Measurements from ENCODE around the gene NPR1.

The NPR1 gene

DNA sequence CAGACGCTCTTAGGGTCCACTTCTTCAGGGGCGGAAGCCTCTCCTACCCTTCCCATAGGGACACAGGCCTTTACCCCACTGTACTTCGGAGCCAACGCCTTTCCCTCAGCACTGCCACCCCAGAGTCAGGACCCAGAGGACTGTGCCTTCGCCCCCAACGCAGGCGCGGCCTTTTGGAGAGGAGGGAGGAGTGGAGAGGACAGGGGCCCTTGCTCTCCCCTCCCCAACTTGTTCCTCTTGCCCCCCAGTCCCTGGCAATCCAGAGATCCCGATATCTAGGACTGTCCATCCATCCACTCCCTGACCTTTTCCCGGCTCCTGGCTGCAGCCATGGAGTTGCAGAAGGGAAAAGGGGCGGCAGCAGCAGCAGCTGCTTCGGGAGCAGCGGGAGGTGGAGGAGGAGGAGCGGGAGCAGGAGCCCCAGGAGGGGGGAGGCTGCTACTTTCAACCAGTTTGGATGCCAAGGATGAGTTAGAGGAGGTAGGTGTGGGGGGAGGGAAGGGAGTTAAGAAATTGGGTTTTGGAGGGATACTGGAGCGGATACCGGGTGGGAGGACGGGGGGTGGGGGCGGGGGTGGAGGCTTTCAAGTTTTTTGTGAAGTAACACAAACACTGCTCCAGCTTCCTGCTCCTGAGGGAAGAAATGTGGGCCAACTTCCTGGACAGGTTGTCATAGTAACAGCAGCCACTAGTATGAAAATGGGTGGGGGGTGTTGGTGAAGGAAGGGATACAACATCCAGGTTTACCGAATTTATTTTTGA, 50.0 kb downstream of the NPR1 start (continued):
- TF ChIP-seq ZNF48 (tag by site-specific recombination; IDR thresholded peaks at IDR 0.05): no peak
- TF ChIP-seq ZNF341 (tag by site-specific recombination; IDR thresholded peaks at IDR 0.05; ENCODE audit: low read depth): peak; percentile 98
- TF ChIP-seq ZNF391 (tag by site-specific recombination; IDR thresholded peaks at IDR 0.05; ENCODE audit: borderline replicate concordance, low read depth): no peak
- no peak for TF ChIP-seq ELK4 (IDR thresholded peaks at IDR 0.05; ENCODE audit: borderline replicate concordance, low read depth, low read length)
- TF ChIP-seq, protein P1, sequence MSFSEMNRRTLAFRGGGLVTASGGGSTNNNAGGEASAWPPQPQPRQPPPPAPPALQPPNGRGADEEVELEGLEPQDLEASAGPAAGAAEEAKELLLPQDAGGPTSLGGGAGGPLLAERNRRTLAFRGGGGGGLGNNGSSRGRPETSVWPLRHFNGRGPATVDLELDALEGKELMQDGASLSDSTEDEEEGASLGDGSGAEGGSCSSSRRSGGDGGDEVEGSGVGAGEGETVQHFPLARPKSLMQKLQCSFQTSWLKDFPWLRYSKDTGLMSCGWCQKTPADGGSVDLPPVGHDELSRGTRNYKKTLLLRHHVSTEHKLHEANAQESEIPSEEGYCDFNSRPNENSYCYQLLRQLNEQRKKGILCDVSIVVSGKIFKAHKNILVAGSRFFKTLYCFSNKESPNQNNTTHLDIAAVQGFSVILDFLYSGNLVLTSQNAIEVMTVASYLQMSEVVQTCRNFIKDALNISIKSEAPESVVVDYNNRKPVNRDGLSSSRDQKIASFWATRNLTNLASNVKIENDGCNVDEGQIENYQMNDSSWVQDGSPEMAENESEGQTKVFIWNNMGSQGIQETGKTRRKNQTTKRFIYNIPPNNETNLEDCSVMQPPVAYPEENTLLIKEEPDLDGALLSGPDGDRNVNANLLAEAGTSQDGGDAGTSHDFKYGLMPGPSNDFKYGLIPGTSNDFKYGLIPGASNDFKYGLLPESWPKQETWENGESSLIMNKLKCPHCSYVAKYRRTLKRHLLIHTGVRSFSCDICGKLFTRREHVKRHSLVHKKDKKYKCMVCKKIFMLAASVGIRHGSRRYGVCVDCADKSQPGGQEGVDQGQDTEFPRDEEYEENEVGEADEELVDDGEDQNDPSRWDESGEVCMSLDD (tag by site-specific recombination; IDR thresholded peaks at IDR 0.05): 0 out of 2 replicates have a peak, but pooled peaks have one; percentile 51

GRCh38 chr1:153730468-153730988, 52.0 kb downstream of the NPR1 start:
- CTCF ChIA-PET: interaction anchor here (0.7 kb wide), 1 partner anchor 9 kb away, joined by 3 read pairs; no protein-coding TSS in a partner anchor
- H3K4me3 ChIP-seq (ENCODE audit: low read depth, low read length): no peak overlapping the region
- no peak for TF ChIP-seq KLF7 (tag by site-specific recombination; IDR thresholded peaks at IDR 0.05; ENCODE audit: borderline replicate concordance)
- TF ChIP-seq, protein P2, sequence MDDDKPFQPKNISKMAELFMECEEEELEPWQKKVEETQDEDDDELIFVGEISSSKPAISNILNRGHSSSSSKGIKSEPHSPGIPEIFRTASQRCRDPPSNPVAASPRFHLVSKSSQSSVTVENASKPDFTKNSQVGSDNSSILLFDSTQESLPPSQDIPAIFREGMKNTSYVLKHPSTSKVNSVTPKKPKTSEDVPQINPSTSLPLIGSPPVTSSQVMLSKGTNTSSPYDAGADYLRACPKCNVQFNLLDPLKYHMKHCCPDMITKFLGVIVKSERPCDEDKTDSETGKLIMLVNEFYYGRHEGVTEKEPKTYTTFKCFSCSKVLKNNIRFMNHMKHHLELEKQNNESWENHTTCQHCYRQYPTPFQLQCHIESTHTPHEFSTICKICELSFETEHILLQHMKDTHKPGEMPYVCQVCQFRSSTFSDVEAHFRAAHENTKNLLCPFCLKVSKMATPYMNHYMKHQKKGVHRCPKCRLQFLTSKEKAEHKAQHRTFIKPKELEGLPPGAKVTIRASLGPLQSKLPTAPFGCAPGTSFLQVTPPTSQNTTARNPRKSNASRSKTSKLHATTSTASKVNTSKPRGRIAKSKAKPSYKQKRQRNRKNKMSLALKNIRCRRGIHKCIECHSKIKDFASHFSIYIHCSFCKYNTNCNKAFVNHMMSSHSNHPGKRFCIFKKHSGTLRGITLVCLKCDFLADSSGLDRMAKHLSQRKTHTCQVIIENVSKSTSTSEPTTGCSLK (tag by site-specific recombination; IDR thresholded peaks at IDR 0.05): no peak
- TF ChIP-seq ZNF146 (tag by site-specific recombination; IDR thresholded peaks at IDR 0.05): no peak
- no peak for TF ChIP-seq CTCF (tag by site-specific recombination; IDR thresholded peaks at IDR 0.05)
- TF ChIP-seq SCRT2 (tag by site-specific recombination; IDR thresholded peaks at IDR 0.05): no peak
- TF ChIP-seq, protein P3, sequence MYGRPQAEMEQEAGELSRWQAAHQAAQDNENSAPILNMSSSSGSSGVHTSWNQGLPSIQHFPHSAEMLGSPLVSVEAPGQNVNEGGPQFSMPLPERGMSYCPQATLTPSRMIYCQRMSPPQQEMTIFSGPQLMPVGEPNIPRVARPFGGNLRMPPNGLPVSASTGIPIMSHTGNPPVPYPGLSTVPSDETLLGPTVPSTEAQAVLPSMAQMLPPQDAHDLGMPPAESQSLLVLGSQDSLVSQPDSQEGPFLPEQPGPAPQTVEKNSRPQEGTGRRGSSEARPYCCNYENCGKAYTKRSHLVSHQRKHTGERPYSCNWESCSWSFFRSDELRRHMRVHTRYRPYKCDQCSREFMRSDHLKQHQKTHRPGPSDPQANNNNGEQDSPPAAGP (tag by site-specific recombination; IDR thresholded peaks at IDR 0.05): no peak
- peaks cover 0 to 33% of the 10 kb centered on the region in 2 experiments; a peak in 2 of 3 replicates for H3K36me3 ChIP-seq (ENCODE audit: control insufficient read depth in 2 of 2, insufficient read depth in 1 of 2, low read length in 2 of 2)
- no peak overlapping the region for H3K27ac ChIP-seq (ENCODE audit: extremely low read depth, low read depth, low read length)
- peaks cover 3% of the 10 kb centered on the region; the same call in 1 of the 2 replicates for H3K4me1 ChIP-seq (ENCODE audit: control insufficient read depth, insufficient read depth, low read length)
- no peaks in the 10 kb centered on the region for H3K9me3 ChIP-seq (ENCODE audit: control insufficient read depth, insufficient read depth, low read depth, low read length)
- POLR2A ChIA-PET: no interaction called here

- ChIA-PET CTCF (interaction anchor here (0.5 to 2.0 kb wide), 3 partner anchors 32 to 56 kb away, joined by 4 to 12 read pairs (median 6); no protein-coding TSS in a partner anchor), POLR2A (interaction anchor here (0.6 kb wide), 1 partner anchor 30 kb away, joined by 3 read pairs; no protein-coding TSS in a partner anchor)
- peaks cover 4 to 56% of the 10 kb centered on the region in 2 experiments; a peak in 2 of 3 replicates for H3K36me3 ChIP-seq (ENCODE audit: control insufficient read depth in 2 of 2, insufficient read depth in 1 of 2, low read length in 2 of 2)
- H3K4me1 ChIP-seq (ENCODE audit: control insufficient read depth, insufficient read depth, low read length): peaks cover 3% of the 10 kb centered on the region; the same call in 1 of the 2 replicates
- no peaks in the 10 kb centered on the region for H3K9me3 ChIP-seq (ENCODE audit: control insufficient read depth, insufficient read depth, low read depth, low read length)
- no peak overlapping the region for H3K4me3 ChIP-seq (ENCODE audit: low read depth, low read length)
- no peak overlapping the region for H3K27ac ChIP-seq (ENCODE audit: extremely low read depth, low read depth, low read length)
- TF ChIP-seq KLF16 (tag by site-specific recombination; IDR thresholded peaks at IDR 0.05) (no peak), ZNF785 (tag by site-specific recombination; IDR thresholded peaks at IDR 0.05) (no peak), YY1 (tag by site-specific recombination; IDR thresholded peaks at IDR 0.05) (no peak), ZFP37 (tag by site-specific recombination; IDR thresholded peaks at IDR 0.05) (no peak), MYNN (tag by site-specific recombination; IDR thresholded peaks at IDR 0.05; ENCODE audit: borderline replicate concordance) (no peak), BCL6B (tag by site-specific recombination; IDR thresholded peaks at IDR 0.05) (no peak), ZNF48 (tag by site-specific recombination; IDR thresholded peaks at IDR 0.05) (no peak), ZNF701 (tag by site-specific recombination; IDR thresholded peaks at IDR 0.05) (no peak), ZNF449 (tag by site-specific recombination; IDR thresholded peaks at IDR 0.05) (no peak)
Measured at GRCh38 chr1:153733970-153734369, 55.5 kb downstream of the NPR1 start.

All from HEK293 (cell line).